Measurements from ENCODE around the gene NFAM1. TPM values are rescaled to one million over a fixed set of nuclear protein-coding genes. Genes with fewer than 3 reads are reported as not detected.

The NFAM1 gene
- total RNA-seq, 1 experiment from 2014 or later = 0.12 TPM

GRCh38 chr22:42452916-42453315, 20.7 kb upstream of the NFAM1 start:
- CTCF ChIA-PET = no interaction called here
- no peak for TF ChIP-seq ZBTB33 (IDR thresholded peaks at IDR 0.05; ENCODE audit: extremely low read depth, insufficient replicate concordance, low read length)
- no peak for TF ChIP-seq ZNF274 (IDR thresholded peaks at IDR 0.05; ENCODE audit: low read depth, low read length)
- Histone ChIP-seq H3K9me3 (ENCODE audit: control insufficient read depth in 1 of 2, insufficient read depth in 1 of 2, low read depth in 1 of 2, low read length in 2 of 2) (no peaks in the 10 kb centered on the region), H3K4me1 (ENCODE audit: control insufficient read depth in 1 of 2, insufficient read depth in 2 of 2, low read length in 2 of 2) (no peaks in the 10 kb centered on the region), H3K9me2 (ENCODE audit: insufficient read depth) (no peaks in the 10 kb centered on the region), H2AFZ (ENCODE audit: low read depth, low read length, poor library complexity, severe bottlenecking) (no peak overlapping the region), H3K9ac (ENCODE audit: low read length) (no peak overlapping the region), H3K27me3 (ENCODE audit: insufficient read depth, low read length) (peaks cover 3% of the 10 kb centered on the region; the same call in 1 of the 2 replicates), H3K36me3 (ENCODE audit: control insufficient read depth in 1 of 2, insufficient read depth in 2 of 2, low read length in 2 of 2) (no peaks in the 10 kb centered on the region), H4K20me1 (ENCODE audit: insufficient read depth) (no peaks in the 10 kb centered on the region), H3K4me3 (replicated peaks in 1 of 2; ENCODE audit: low read depth in 1 of 2, low read length in 2 of 2) (no peak overlapping the region), H3K79me2 (ENCODE audit: insufficient read depth, low read length) (no peaks in the 10 kb centered on the region), H3K27ac (ENCODE audit: low read depth, low read length) (no peak overlapping the region), H3K4me2 (ENCODE audit: low read length) (no peak overlapping the region)
- DNase-seq (ENCODE audit: low read depth, low spot score) (no peak), ATAC-seq (no peak)
- BruUV-seq (replicated peaks) = no TSS peak
- RAD21 ChIA-PET (ENCODE audit: low non-redundant PET in 1 of 2, low total read pairs in 2 of 2, uncharacterized antibody in 2 of 2, unreplicated experiment in 2 of 2) = no interaction called here
- intact Hi-C loops (cut with micrococcal nuclease) = no loop called here
- POLR2A ChIA-PET = no interaction called here

GRCh38 chr22:42452456-42452855, 20.3 kb upstream of the NFAM1 start:
- RAD21 ChIA-PET (ENCODE audit: low non-redundant PET in 1 of 2, low total read pairs in 2 of 2, uncharacterized antibody in 2 of 2, unreplicated experiment in 2 of 2) = no interaction called here
- no peak for ATAC-seq
- POLR2A ChIA-PET = interaction anchor here (0.6 kb wide), 1 partner anchor 28 kb away, joined by 3 read pairs; no protein-coding TSS in a partner anchor

More at GRCh38 chr22:42452456-42452855, 20.3 kb upstream of the NFAM1 start:
- H3K9ac ChIP-seq (ENCODE audit: low read length) = no peak overlapping the region
- DNase-seq (ENCODE audit: low read depth, low spot score) = no peak
- H3K4me1 ChIP-seq (ENCODE audit: control insufficient read depth in 1 of 2, insufficient read depth in 2 of 2, low read length in 2 of 2) = no peaks in the 10 kb centered on the region
- no peaks in the 10 kb centered on the region for H4K20me1 ChIP-seq (ENCODE audit: insufficient read depth)
- no peaks in the 10 kb centered on the region for H3K9me3 ChIP-seq (ENCODE audit: control insufficient read depth in 1 of 2, insufficient read depth in 1 of 2, low read depth in 1 of 2, low read length in 2 of 2)
- no peaks in the 10 kb centered on the region for H3K36me3 ChIP-seq (ENCODE audit: control insufficient read depth in 1 of 2, insufficient read depth in 2 of 2, low read length in 2 of 2)
- TF ChIP-seq POLR2A (IDR thresholded peaks at IDR 0.05; ENCODE audit: borderline replicate concordance, extremely low read depth, insufficient read depth, insufficient read length) = no peak
- TF ChIP-seq CTCF (IDR thresholded peaks at IDR 0.05 in 2 of 3, conservative IDR thresholded peaks at IDR 0.05 in 1 of 3; ENCODE audit: borderline replicate concordance in 1 of 3, insufficient read depth in 1 of 3, low read depth in 2 of 3, low read length in 2 of 3) = no peak
- no peak for TF ChIP-seq ATF3 (IDR thresholded peaks at IDR 0.05)
- no peak for TF ChIP-seq ELF1 (IDR thresholded peaks at IDR 0.05; ENCODE audit: borderline replicate concordance, low read depth)
- TF ChIP-seq ZNF274 (IDR thresholded peaks at IDR 0.05; ENCODE audit: low read depth, low read length) = no peak
- no peak for TF ChIP-seq SP1 (IDR thresholded peaks at IDR 0.05; ENCODE audit: low read depth)
- no peak for TF ChIP-seq ZBTB33 (IDR thresholded peaks at IDR 0.05; ENCODE audit: extremely low read depth, insufficient replicate concordance, low read length)
- no peak for TF ChIP-seq FOSL1 (IDR thresholded peaks at IDR 0.05; ENCODE audit: low read depth)
- TF ChIP-seq CBX3 (IDR thresholded peaks at IDR 0.05; ENCODE audit: low read depth) = no peak
- no peak for TF ChIP-seq JUND (IDR thresholded peaks at IDR 0.05)
- no peak for TF ChIP-seq EZH2 (IDR thresholded peaks at IDR 0.05)
- no peak for TF ChIP-seq MAX (IDR thresholded peaks at IDR 0.05)
- no TSS peak for BruUV-seq (replicated peaks)
- H3K9me2 ChIP-seq (ENCODE audit: insufficient read depth) = no peaks in the 10 kb centered on the region
- no peaks in the 10 kb centered on the region for H3K79me2 ChIP-seq (ENCODE audit: insufficient read depth, low read length)
- H3K27ac ChIP-seq (ENCODE audit: low read depth, low read length) = no peak overlapping the region
- no peak overlapping the region for H3K4me2 ChIP-seq (ENCODE audit: low read length)
- peaks cover 3% of the 10 kb centered on the region; the same call in 1 of the 2 replicates for H3K27me3 ChIP-seq (ENCODE audit: insufficient read depth, low read length)
- no peak overlapping the region for H2AFZ ChIP-seq (ENCODE audit: low read depth, low read length, poor library complexity, severe bottlenecking)
- CTCF ChIA-PET = no interaction called here
- no peak overlapping the region for H3K4me3 ChIP-seq (replicated peaks in 1 of 2; ENCODE audit: low read depth in 1 of 2, low read length in 2 of 2)
- intact Hi-C loops (cut with micrococcal nuclease) = no loop called here
